Measurements from ENCODE around the gene SERF2.
"Not testable (repeated sequence)": the region's sequence is repeated elsewhere in the genome, so short reads cannot be mapped to it uniquely, and the experiment has no call there.

The SERF2 gene

GRCh38 chr15:43794269-43795037, 2.3 kb downstream of the SERF2 start:
- DNase-seq, result no peak

GRCh38 chr15:43795197-43795596, 3.1 kb downstream of the SERF2 start:
- no peak for DNase-seq

GRCh38 chr15:43795997-43796396, 3.9 kb downstream of the SERF2 start:
- DNase-seq, result no peak

- no peak for DNase-seq
Observed at GRCh38 chr15:43796566-43796965, 4.4 kb downstream of the SERF2 start.

GRCh38 chr15:43799209-43799944, 7.3 kb downstream of the SERF2 start:
- DNase-seq, result no peak

GRCh38 chr15:43799945-43800285, 7.8 kb downstream of the SERF2 start, which contains the start of gene SERINC4:
Gene SERINC4 (minus strand): TSS chr15:43800220. CDS start chr15:43799986, 234 bp downstream.
- no peak for DNase-seq

- peak; percentile 91 for DNase-seq
Observed at GRCh38 chr15:43800286-43801141, 8.4 kb downstream of the SERF2 start, which contains the start of gene HYPK. Gene HYPK (plus strand): TSS chr15:43800599. CDS start chr15:43800623, 24 bp downstream.

GRCh38 chr15:43802676-43803075, 10.6 kb downstream of the SERF2 start:
- DNase-seq, result not testable (repeated sequence)

- no peak for DNase-seq
Observed at GRCh38 chr15:43808435-43808950, 16.4 kb downstream of the SERF2 start.

- DNase-seq, result no peak
Observed at GRCh38 chr15:43808960-43809678, 17.0 kb downstream of the SERF2 start.

GRCh38 chr15:43815064-43815463, 22.9 kb downstream of the SERF2 start:
- not testable (repeated sequence) for DNase-seq

- no peak for DNase-seq
Observed at GRCh38 chr15:43821505-43821904, 29.4 kb downstream of the SERF2 start.

- DNase-seq, result peak; percentile 85
Observed at GRCh38 chr15:43824302-43825246, 32.5 kb downstream of the SERF2 start, which contains the start of gene MFAP1. Gene MFAP1 (minus strand): TSS chr15:43824690. CDS start chr15:43824569, 121 bp downstream.

- DNase-seq, result not testable (repeated sequence)
Observed at GRCh38 chr15:43825305-43825704, 33.2 kb downstream of the SERF2 start.

GRCh38 chr15:43826029-43826507, 33.9 kb downstream of the SERF2 start:
- DNase-seq, result no peak

- peak; percentile 62 for DNase-seq
Observed at GRCh38 chr15:43826508-43827341, 34.6 kb downstream of the SERF2 start, which contains the start of gene WDR76. Gene WDR76 (plus strand): TSS chr15:43827002. CDS start chr15:43827033, 31 bp downstream.

GRCh38 chr15:43828061-43828657, 36.0 kb downstream of the SERF2 start:
- DNase-seq, result no peak

GRCh38 chr15:43829951-43830540, 37.9 kb downstream of the SERF2 start:
- DNase-seq, result not testable (repeated sequence)
